ENCODE data around the gene SLC39A5.
A peak's percentile ranks its signal among the peaks of the same experiment; 100 is the strongest.

Gene SLC39A5

GRCh38 chr12:56219840-56220239, 10.0 kb upstream of the SLC39A5 start:
- no peak for DNase-seq

GRCh38 chr12:56220611-56221231, 9.1 kb upstream of the SLC39A5 start:
- DNase-seq: no peak

GRCh38 chr12:56221232-56221756, 8.6 kb upstream of the SLC39A5 start:
- DNase-seq: no peak

- peak; percentile 82 for DNase-seq
These were observed 7.9 kb upstream of the SLC39A5 start, which contains the start of gene RNF41 for GRCh38 chr12:56221757-56222530. RNF41 (minus strand) TSS chr12:56221922; CDS start chr12:56214047, 7,875 bp downstream.

GRCh38 chr12:56222531-56222895, 7.3 kb upstream of the SLC39A5 start:
- DNase-seq: no peak

GRCh38 chr12:56223571-56224101, 6.2 kb upstream of the SLC39A5 start:
- DNase-seq: no peak

- peak; percentile 88 for DNase-seq
These were observed 5.6 kb upstream of the SLC39A5 start, which contains the start of gene NABP2 for GRCh38 chr12:56224102-56224701. NABP2 (plus strand) TSS chr12:56224342; CDS start chr12:56224857, 515 bp downstream.

GRCh38 chr12:56224954-56225353, 4.9 kb upstream of the SLC39A5 start:
- no peak for DNase-seq

GRCh38 chr12:56229082-56229481, 769 bp upstream of the SLC39A5 start:
- DNase-seq: no peak

GRCh38 chr12:56230432-56231183, 757 bp downstream of the SLC39A5 start:
- no peak for DNase-seq

GRCh38 chr12:56231184-56231582, 1.3 kb downstream of the SLC39A5 start:
- DNase-seq: no peak

- no peak for DNase-seq
These were observed 5.0 kb downstream of the SLC39A5 start for GRCh38 chr12:56234746-56235436.

- no peak for DNase-seq
These were observed 6.2 kb downstream of the SLC39A5 start for GRCh38 chr12:56236091-56236490.

- no peak for DNase-seq
These were observed 7.1 kb downstream of the SLC39A5 start for GRCh38 chr12:56236985-56237384.

GRCh38 chr12:56237552-56237951, 7.7 kb downstream of the SLC39A5 start:
- DNase-seq: no peak

- no peak for DNase-seq
These were observed 11.8 kb downstream of the SLC39A5 start for GRCh38 chr12:56241424-56242303.

- DNase-seq: no peak
These were observed 13.1 kb downstream of the SLC39A5 start for GRCh38 chr12:56242986-56243385.

- DNase-seq: no peak
These were observed 13.9 kb downstream of the SLC39A5 start for GRCh38 chr12:56243731-56244181.

- DNase-seq: no peak
These were observed 14.6 kb downstream of the SLC39A5 start for GRCh38 chr12:56244494-56244893.

GRCh38 chr12:56247923-56248322, 18.1 kb downstream of the SLC39A5 start:
- DNase-seq: no peak

- no peak for DNase-seq
These were observed 18.9 kb downstream of the SLC39A5 start for GRCh38 chr12:56248711-56249110.
